Liver (tissue), 5 donors: Measurements from ENCODE around the gene USP11. TPM values are rescaled to one million over a fixed set of nuclear protein-coding genes. Genes with fewer than 3 reads are reported as not detected.

Experiments
- polyA plus RNA-seq, 2 donors: library from polyadenylated mRNA; stranded (reverse) in 1 of 2; unstranded in 1 of 2; fragments of 200-250 nt in 1 of 2; fragments of >200 nt in 1 of 2; fragmentation: Nextera tagmentation in 1 of 2; extraction: Ambion mirVana in 1 of 2; gene quantifications; one replicate each; pipeline versions ENCODE4 v1.2.1 to v1.2.3, GENCODE V29; 2013 to 2015
- small RNA-seq: library from RNA; depleted of rRNA; stranded (forward); fragments of <200 nt; gene quantifications from one replicate; pipeline ENCODE3, GENCODE V24; 2014
- total RNA-seq, 2 donors: library from RNA; depleted of rRNA; stranded (reverse); fragments of >200 nt; gene quantifications; one replicate each; pipeline ENCODE4 v1.2.3, GENCODE V29; 2014
- donor health status: healthy.
- donor health status: healthy.
- donor health status: healthy.

USP11 gene
- total and polyA plus RNA-seq, 4 donors, result 9.6 to 24.3 (median 11.1) TPM

Small RNAs within 50 kb of the gene (small RNA-seq; reads per million reads assigned to genes)
- not detected for gene RN7SL785P

Other genes with a start within 250 kb of the USP11 start
- gene RGN, start 154.6 kb upstream of the USP11 start, total RNA-seq, result 10 to 100 TPM; 27.8 to 89.1 TPM
- gene RGN, start 154.6 kb upstream of the USP11 start, polyA plus RNA-seq, result 100 to 1,000 TPM; 144 to 163 TPM
- 10 to 100 TPM; 23.6 to 54.6 TPM for gene NDUFB11, start 88.3 kb upstream of the USP11 start, total RNA-seq
- 100 to 1,000 TPM in 1 of 2 donors, 10 to 100 TPM in 1; 78.4 to 127 TPM for gene NDUFB11, start 88.3 kb upstream of the USP11 start, polyA plus RNA-seq
- 10 to 100 TPM; 19.9 to 26.6 TPM for gene RBM10, start 87.8 kb upstream of the USP11 start, total RNA-seq
- gene RBM10, start 87.8 kb upstream of the USP11 start, polyA plus RNA-seq, result 10 to 100 TPM in 1 of 2 donors, 1 to 10 TPM in 1; 8.2 to 15.0 TPM
- 10 to 100 TPM; 59.6 to 85.4 TPM for gene UBA1, start 39.2 kb upstream of the USP11 start, total RNA-seq
- 10 to 100 TPM; 39.8 to 77.7 TPM for gene UBA1, start 39.2 kb upstream of the USP11 start, polyA plus RNA-seq
- 10 to 100 TPM; 21.9 to 31.1 TPM for gene CDK16, start 14.3 kb upstream of the USP11 start, total RNA-seq
- 10 to 100 TPM; 10.8 to 18.0 TPM for gene CDK16, start 14.3 kb upstream of the USP11 start, polyA plus RNA-seq
- under 1 TPM in 1 of 2 donors, not detected in 1; 0.05 TPM for gene ZNF157, start 137.6 kb downstream of the USP11 start, total RNA-seq
- gene ZNF157, start 137.6 kb downstream of the USP11 start, polyA plus RNA-seq, result not detected